Kidney epithelial cell (primary cell): Measurements from ENCODE around the gene CAMK2D. TPM values are rescaled to one million over a fixed set of nuclear protein-coding genes. Genes with fewer than 3 reads are reported as not detected.

Source experiments
- DNase-seq: peaks from one replicate; pipeline ENCODE4 v3.0.0-alpha.2; 2010; ENCODE audit warnings: low read depth
- H3K27me3 ChIP-seq: 2 replicates; pipeline ENCODE4 v1.6.0; 2011; ENCODE audit warnings: low read length; ENCODE audit not compliant: control insufficient read depth, insufficient read depth
- H3K36me3 ChIP-seq: 2 replicates; pipeline ENCODE4 v1.5.1; 2011; ENCODE audit warnings: low read length; ENCODE audit not compliant: control insufficient read depth, insufficient read depth
- H3K4me3 ChIP-seq: 2 replicates; pipeline ENCODE4 v1.5.1; 2011; ENCODE audit warnings: low read depth, mild to moderate bottlenecking, control low read depth, low read length
- total RNA-seq: library from RNA; depleted of rRNA; stranded (reverse); fragments of >200 nt; gene quantifications from 2 replicates; pipeline ENCODE4 v1.2.3, GENCODE V29; 2015
- TF ChIP-seq, protein P1 (sequence below): IDR thresholded peaks from 2 replicates; pipeline ENCODE4 v1.5.1; 2011; ENCODE audit warnings: mild to moderate bottlenecking, moderate library complexity, low read length, control low read depth, inconsistent platforms; ENCODE audit not compliant: insufficient read depth, poor library complexity, severe bottlenecking

CAMK2D gene
- total RNA-seq, 1 donor from 2014 or later = 36.2 TPM

DNA sequence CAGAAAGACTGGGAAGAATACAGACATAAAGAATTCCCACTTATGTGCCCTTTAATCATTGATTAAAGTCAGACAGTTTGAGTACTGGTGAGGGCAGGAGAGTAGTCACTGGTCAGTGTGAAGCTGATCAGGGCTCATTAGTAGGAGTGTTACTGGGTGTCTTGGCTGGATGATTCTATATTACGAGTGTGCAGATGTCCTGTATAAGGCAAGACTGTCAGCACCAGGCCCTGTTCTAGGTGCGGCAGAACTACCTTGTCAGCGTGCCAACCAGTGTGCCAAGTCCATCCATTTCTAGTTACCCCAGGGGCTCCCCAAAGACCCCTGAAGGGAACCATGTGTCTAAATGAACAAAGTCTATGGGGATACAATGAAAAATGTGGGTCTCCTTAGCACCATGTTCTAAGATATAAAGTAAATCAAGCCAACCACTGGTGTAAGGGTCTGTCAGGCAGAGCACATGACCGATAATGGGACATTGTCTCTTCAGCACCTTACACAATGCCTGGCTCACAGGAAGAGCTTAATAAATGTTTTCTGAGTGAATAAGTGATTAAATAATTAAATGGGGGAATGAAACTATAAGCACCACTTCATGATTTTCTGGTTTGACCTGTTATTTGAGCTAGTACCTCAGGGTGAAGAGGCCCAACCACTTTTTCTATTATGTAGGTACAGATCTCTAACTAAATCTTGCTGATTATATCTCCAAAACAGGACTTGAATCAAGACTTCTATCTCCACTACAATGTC is 205.0 kb downstream of the CAMK2D start:
- no peaks in the 10 kb centered on the region for H3K27me3 ChIP-seq
- no peak for DNase-seq
- TF ChIP-seq, protein P1, sequence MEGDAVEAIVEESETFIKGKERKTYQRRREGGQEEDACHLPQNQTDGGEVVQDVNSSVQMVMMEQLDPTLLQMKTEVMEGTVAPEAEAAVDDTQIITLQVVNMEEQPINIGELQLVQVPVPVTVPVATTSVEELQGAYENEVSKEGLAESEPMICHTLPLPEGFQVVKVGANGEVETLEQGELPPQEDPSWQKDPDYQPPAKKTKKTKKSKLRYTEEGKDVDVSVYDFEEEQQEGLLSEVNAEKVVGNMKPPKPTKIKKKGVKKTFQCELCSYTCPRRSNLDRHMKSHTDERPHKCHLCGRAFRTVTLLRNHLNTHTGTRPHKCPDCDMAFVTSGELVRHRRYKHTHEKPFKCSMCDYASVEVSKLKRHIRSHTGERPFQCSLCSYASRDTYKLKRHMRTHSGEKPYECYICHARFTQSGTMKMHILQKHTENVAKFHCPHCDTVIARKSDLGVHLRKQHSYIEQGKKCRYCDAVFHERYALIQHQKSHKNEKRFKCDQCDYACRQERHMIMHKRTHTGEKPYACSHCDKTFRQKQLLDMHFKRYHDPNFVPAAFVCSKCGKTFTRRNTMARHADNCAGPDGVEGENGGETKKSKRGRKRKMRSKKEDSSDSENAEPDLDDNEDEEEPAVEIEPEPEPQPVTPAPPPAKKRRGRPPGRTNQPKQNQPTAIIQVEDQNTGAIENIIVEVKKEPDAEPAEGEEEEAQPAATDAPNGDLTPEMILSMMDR = no peak
- H3K4me3 ChIP-seq = no peak overlapping the region
- H3K36me3 ChIP-seq = no peaks in the 10 kb centered on the region

DNA sequence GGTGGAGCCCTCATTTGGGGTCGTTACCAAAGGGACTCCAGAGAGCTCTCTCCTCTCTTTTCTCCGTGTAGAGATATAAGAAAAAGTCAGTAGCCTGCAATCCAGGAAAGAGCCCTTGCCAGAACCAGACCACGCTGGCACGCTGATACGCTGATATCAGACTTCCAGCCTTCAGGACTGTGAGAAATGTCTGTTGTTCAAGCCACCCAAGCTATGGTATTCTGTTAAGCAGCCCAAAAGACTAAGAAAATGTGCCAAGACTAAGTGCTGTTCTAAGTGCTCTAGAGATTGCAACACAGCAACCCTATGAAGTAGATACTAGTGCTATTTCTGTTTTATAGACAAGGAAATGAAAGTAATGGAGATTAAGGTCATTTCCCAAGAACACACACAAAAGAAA is 205.7 kb downstream of the CAMK2D start:
- Histone ChIP-seq H3K27me3 (no peaks in the 10 kb centered on the region), H3K4me3 (no peak overlapping the region), H3K36me3 (no peaks in the 10 kb centered on the region)
- TF ChIP-seq, protein P1 = no peak
- no peak for DNase-seq

DNA sequence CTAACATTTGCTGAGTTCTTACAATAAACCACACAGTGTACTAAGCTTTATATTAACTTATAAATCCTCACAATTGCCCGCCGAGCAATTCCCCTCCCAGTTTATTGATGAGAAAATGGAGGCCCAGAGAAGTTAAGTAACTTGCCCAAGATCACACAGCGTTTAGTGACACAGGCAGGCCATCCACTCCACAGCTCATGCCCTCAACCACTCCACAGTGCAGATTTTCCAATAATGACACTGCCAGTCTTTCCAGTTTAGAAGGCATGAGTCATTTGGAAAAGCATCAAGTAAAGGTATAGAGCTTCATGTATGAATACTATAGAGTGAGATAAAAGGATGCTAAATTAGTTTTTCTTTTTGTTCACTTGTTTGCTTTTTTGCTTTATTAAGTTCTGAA is 208.5 kb downstream of the CAMK2D start:
- Histone ChIP-seq H3K36me3 (no peaks in the 10 kb centered on the region), H3K4me3 (no peak overlapping the region), H3K27me3 (no peaks in the 10 kb centered on the region)
- no peak for DNase-seq
- TF ChIP-seq, protein P1 = no peak

DNA sequence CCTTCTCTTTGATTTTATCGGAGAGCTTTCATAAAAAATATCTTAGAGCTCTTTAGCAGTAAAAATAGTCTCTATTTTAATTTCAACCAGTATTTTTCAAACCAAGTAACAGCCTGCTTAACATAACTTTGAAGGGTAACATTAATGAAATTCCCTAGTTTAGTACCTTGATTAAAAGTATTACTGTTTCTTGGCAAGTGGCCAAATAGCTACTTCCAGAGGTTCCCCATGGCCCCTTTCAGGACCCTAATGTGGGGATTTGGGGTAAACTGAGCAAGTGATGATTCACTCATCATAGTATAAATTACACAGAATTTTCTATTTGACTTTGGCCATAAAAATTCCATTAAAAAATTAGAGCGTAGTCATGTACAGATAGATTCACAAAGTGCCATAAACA is 211.0 kb downstream of the CAMK2D start:
- H3K27me3 ChIP-seq = no peaks in the 10 kb centered on the region
- no peak for DNase-seq
- no peaks in the 10 kb centered on the region for H3K36me3 ChIP-seq
- TF ChIP-seq, protein P1 = no peak
- no peak overlapping the region for H3K4me3 ChIP-seq

DNA sequence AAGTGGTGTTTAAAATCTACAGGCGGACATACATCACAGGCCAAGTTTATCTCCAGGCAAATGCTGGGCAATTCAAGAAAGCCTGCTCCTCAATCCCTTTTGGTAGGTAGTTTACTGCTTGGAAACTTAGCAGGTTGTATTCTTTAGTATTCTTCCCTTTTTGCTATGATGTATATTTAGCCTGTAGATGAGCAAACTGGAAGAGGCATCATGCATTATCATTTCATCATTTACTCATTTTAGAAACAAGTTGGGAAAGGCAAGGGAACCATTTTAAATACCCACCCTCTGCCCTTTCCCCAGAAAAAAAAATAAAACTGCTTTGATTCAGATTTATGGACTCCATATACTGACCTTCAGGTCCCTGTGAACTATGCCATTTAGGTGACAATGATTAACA is 213.2 kb downstream of the CAMK2D start:
- H3K4me3 ChIP-seq = no peak overlapping the region
- no peak for DNase-seq
- H3K36me3 ChIP-seq = no peaks in the 10 kb centered on the region
- TF ChIP-seq, protein P1 = no peak
- H3K27me3 ChIP-seq = no peaks in the 10 kb centered on the region
